ENCODE data around the gene SHD.
"Not testable (repeated sequence)": the region's sequence is repeated elsewhere in the genome, so short reads cannot be mapped to it uniquely, and the experiment has no call there.

The SHD gene

GRCh38 chr19:4278419-4279266 lies at the start of gene SHD:
Gene SHD (plus strand): TSS chr19:4279266. CDS start chr19:4280064, 798 bp downstream.
- no peak for DNase-seq (ENCODE audit: low read depth)

GRCh38 chr19:4230237-4230636 lies 48.8 kb upstream of the SHD start:
- not testable (repeated sequence) for DNase-seq (ENCODE audit: low read depth)

- not testable (repeated sequence) for DNase-seq (ENCODE audit: low read depth)
Observed at GRCh38 chr19:4231521-4231920, 47.5 kb upstream of the SHD start.

- not testable (repeated sequence) for DNase-seq (ENCODE audit: low read depth)
Observed at GRCh38 chr19:4232139-4232538, 46.9 kb upstream of the SHD start.

- no peak for DNase-seq (ENCODE audit: low read depth)
Observed at GRCh38 chr19:4232614-4233281, 46.3 kb upstream of the SHD start.

GRCh38 chr19:4233282-4233853 lies 45.7 kb upstream of the SHD start:
- DNase-seq (ENCODE audit: low read depth): no peak

- no peak for DNase-seq (ENCODE audit: low read depth)
Observed at GRCh38 chr19:4234142-4234861, 44.8 kb upstream of the SHD start.

GRCh38 chr19:4234862-4235201 lies 44.2 kb upstream of the SHD start:
- no peak for DNase-seq (ENCODE audit: low read depth)

GRCh38 chr19:4237510-4237909 lies 41.6 kb upstream of the SHD start:
- DNase-seq (ENCODE audit: low read depth): not testable (repeated sequence)

- DNase-seq (ENCODE audit: low read depth): no peak
Observed at GRCh38 chr19:4238831-4239230, 40.2 kb upstream of the SHD start.

GRCh38 chr19:4241824-4242430 lies 37.1 kb upstream of the SHD start:
- no peak for DNase-seq (ENCODE audit: low read depth)

- not testable (repeated sequence) for DNase-seq (ENCODE audit: low read depth)
Observed at GRCh38 chr19:4245938-4246337, 33.1 kb upstream of the SHD start.

GRCh38 chr19:4246767-4247593 lies 32.1 kb upstream of the SHD start, which contains the start of gene YJU2:
Gene YJU2 (plus strand): TSS chr19:4247080. CDS start chr19:4247147, 67 bp downstream.
- peak; percentile 96 for DNase-seq (ENCODE audit: low read depth)

- DNase-seq (ENCODE audit: low read depth): no peak
Observed at GRCh38 chr19:4256563-4256962, 22.5 kb upstream of the SHD start.

GRCh38 chr19:4257025-4257424 lies 22.0 kb upstream of the SHD start:
- no peak for DNase-seq (ENCODE audit: low read depth)

GRCh38 chr19:4258181-4258580 lies 20.9 kb upstream of the SHD start:
- no peak for DNase-seq (ENCODE audit: low read depth)

GRCh38 chr19:4260613-4261191 lies 18.4 kb upstream of the SHD start:
- no peak for DNase-seq (ENCODE audit: low read depth)

GRCh38 chr19:4264812-4265211 lies 14.3 kb upstream of the SHD start:
- DNase-seq (ENCODE audit: low read depth): no peak

- no peak for DNase-seq (ENCODE audit: low read depth)
Observed at GRCh38 chr19:4266253-4267000, 12.6 kb upstream of the SHD start.

All from HS-27A (cell line).